SK-N-SH (cell line): ENCODE data around the gene KIAA1549. TPM values are rescaled to one million over a fixed set of nuclear protein-coding genes. Genes with fewer than 3 reads are reported as not detected.

Experiments
- CTCF ChIA-PET: fragments of 300-600, 350-600 bp; formaldehyde crosslinking; extraction: SDS; loops from one replicate; lab custom pipeline; 2021; lab: Yijun Ruan, JAX
- POLR2A ChIA-PET: fragments of 350-600 bp; sonication (Branson Sonifier 250); formaldehyde crosslinking; extraction: SDS; loops from one replicate; lab custom pipeline; 2020; ENCODE audit warnings: antibody characterized with exemption, inconsistent platforms; lab: Yijun Ruan, JAX
- DNase-seq: peaks from one replicate; pipeline ENCODE4 v3.0.0; 2012
- H2AFZ ChIP-seq: fragments of 200-600 bp; sonication (generic); 2 replicates; pipeline ENCODE4 v1.8.1; 2016; ENCODE audit warnings: antibody characterized with exemption, mild to moderate bottlenecking, low read depth
- H3F3A ChIP-seq: fragments of 200-600 bp; sonication (generic); replicated peaks from 2 replicates; pipeline ENCODE3; 2016; ENCODE audit warnings: antibody characterized with exemption, mild to moderate bottlenecking; ENCODE audit not compliant: insufficient read depth
- H3K27ac ChIP-seq, 2 experiments: fragments of 200-500 bp in 1 of 2; fragments of 200-600 bp in 1 of 2; sonication (Bioruptor generic) in 1 of 2; sonication (generic), shearing (Covaris generic) in 1 of 2; 2 replicates each; pipeline versions ENCODE4 v1.5.1 to v1.6.1; 2014 to 2016; ENCODE audit warnings: low read depth in 2 of 2, inconsistent platforms in 1 of 2, low read length in 1 of 2, mild to moderate bottlenecking in 1 of 2, mixed read lengths in 1 of 2
- H3K27me3 ChIP-seq: fragments of 200-600 bp; sonication (generic), shearing (Covaris generic); 2 replicates; pipeline ENCODE4 v1.6.1; 2016; ENCODE audit warnings: mixed run types; ENCODE audit not compliant: insufficient read depth
- H3K36me3 ChIP-seq, 2 experiments: fragments of 200-500 bp in 1 of 2; fragments of 200-600 bp in 1 of 2; sonication (Bioruptor generic) in 1 of 2; sonication (generic) in 1 of 2; replicated peaks in 1 of 2; 2 replicates each; pipeline versions ENCODE3 to v1.5.1; 2014 to 2016; ENCODE audit warnings: low read length in 1 of 2, mild to moderate bottlenecking in 1 of 2; ENCODE audit not compliant: insufficient read depth in 2 of 2, control insufficient read depth in 1 of 2
- H3K4me1 ChIP-seq, 2 experiments: fragments of 200-500 bp in 1 of 2; fragments of 200-600 bp in 1 of 2; sonication (Bioruptor generic) in 1 of 2; sonication (generic), shearing (Covaris generic) in 1 of 2; 2 replicates each; pipeline versions ENCODE4 v1.5.1 to v1.6.1; 2014 to 2016; ENCODE audit warnings: low read depth in 1 of 2, low read length in 1 of 2, mixed run types in 1 of 2; ENCODE audit not compliant: insufficient read depth in 2 of 2, control insufficient read depth in 1 of 2
- H3K4me2 ChIP-seq: fragments of 200-600 bp; sonication (generic), shearing (Covaris generic); 2 replicates; pipeline ENCODE4 v1.6.1; 2017; ENCODE audit warnings: mixed run types
- H3K4me3 ChIP-seq, 2 experiments: fragments of 200-500 bp in 1 of 2; fragments of 200-600 bp in 1 of 2; sonication (Bioruptor generic) in 1 of 2; sonication (generic), shearing (Covaris generic) in 1 of 2; 2 replicates each; pipeline versions ENCODE4 v1.5.1 to v1.8.1; 2014 to 2016; ENCODE audit warnings: low read depth in 2 of 2, inconsistent platforms in 1 of 2, low read length in 1 of 2, mild to moderate bottlenecking in 1 of 2, mixed read lengths in 1 of 2, moderate library complexity in 1 of 2
- H3K79me2 ChIP-seq: fragments of 200-600 bp; sonication (generic); 2 replicates; pipeline ENCODE4 v1.8.1; 2017; ENCODE audit warnings: mild to moderate bottlenecking; ENCODE audit not compliant: insufficient read depth
- H3K9ac ChIP-seq: fragments of 200-600 bp; sonication (generic); 2 replicates; pipeline ENCODE4 v1.6.1; 2017; ENCODE audit warnings: mixed run types
- H3K9me2 ChIP-seq: fragments of 200-600 bp; sonication (generic); 2 replicates; pipeline ENCODE4 v1.6.1; 2017; ENCODE audit warnings: mixed run types
- H3K9me3 ChIP-seq: fragments of 200-600 bp; sonication (generic); 2 replicates; pipeline ENCODE4 v1.6.1; 2017; ENCODE audit warnings: mixed run types, mild to moderate bottlenecking, moderate library complexity
- H4K20me1 ChIP-seq: fragments of 200-600 bp; sonication (generic); 2 replicates; pipeline ENCODE4 v1.6.1; 2017; ENCODE audit warnings: mild to moderate bottlenecking, mixed run types; ENCODE audit not compliant: insufficient read depth
- MEF2A ChIP-seq: IDR thresholded peaks from 2 replicates; pipeline ENCODE4 v1.4.0; 2012; ENCODE audit warnings: low read depth, borderline replicate concordance
- NFIC ChIP-seq: IDR thresholded peaks from 2 replicates; pipeline ENCODE4 v1.4.0; 2012; ENCODE audit warnings: borderline replicate concordance
- NRF1 ChIP-seq: IDR thresholded peaks from 2 replicates; pipeline ENCODE4 v1.6.1; 2012; ENCODE audit warnings: low read depth, mild to moderate bottlenecking, low read length
- RCOR1 ChIP-seq: fragments of 150-350 bp; IDR thresholded peaks from 2 replicates; pipeline ENCODE4 v1.6.1; 2017; ENCODE audit warnings: antibody characterized with exemption, low read length
- RFX5 ChIP-seq: IDR thresholded peaks from 2 replicates; pipeline ENCODE4 v1.6.1; 2012; ENCODE audit warnings: mild to moderate bottlenecking, improper control_type of control experiment, low read length
- SIN3A ChIP-seq: IDR thresholded peaks from 2 replicates; pipeline ENCODE4 v1.6.1; 2012; ENCODE audit warnings: low read depth, mild to moderate bottlenecking, low read length, moderate library complexity, borderline replicate concordance
- SMC3 ChIP-seq: IDR thresholded peaks from 2 replicates; pipeline ENCODE4 v1.6.1; 2012; ENCODE audit warnings: low read depth, low read length, improper control_type of control experiment
- TAF1 ChIP-seq: IDR thresholded peaks from 2 replicates; pipeline ENCODE4 v1.6.1; 2012; ENCODE audit warnings: low read depth, mild to moderate bottlenecking, low read length, moderate library complexity, borderline replicate concordance
- TCF12 ChIP-seq: IDR thresholded peaks from 2 replicates; pipeline ENCODE4 v1.4.0; 2012
- WGBS: methylation state at CpG from one replicate; pipeline ENCODE4 v1.1.6; 2017; ENCODE audit warnings: low lambda C conversion rate; 5-methylcytosine and 5-hydroxymethylcytosine counted together
- polyA plus RNA-seq, 3 experiments: library from polyadenylated mRNA; depleted of rRNA; stranded (reverse); fragments of >200 nt; gene quantifications; 2 replicates each; pipeline ENCODE4 v1.2.3, GENCODE V29; 2012
- TF ChIP-seq, protein P1 (sequence below): fragments of 200-600 bp; sonication (generic); IDR thresholded peaks from 2 replicates; pipeline ENCODE4 v1.6.1; 2017; ENCODE audit warnings: antibody characterized with exemption, mild to moderate bottlenecking, moderate library complexity
- TF ChIP-seq, protein P2 (sequence below): IDR thresholded peaks from 2 replicates; pipeline ENCODE4; 2012
- TF ChIP-seq, protein P3 (sequence below): IDR thresholded peaks from 2 replicates; pipeline ENCODE4 v1.6.1; 2012; ENCODE audit warnings: mild to moderate bottlenecking, low read depth, low read length, moderate library complexity
- TF ChIP-seq, protein P4 (sequence below): fragments of 150-350 bp; IDR thresholded peaks from 2 replicates; pipeline ENCODE4 v1.6.1; 2016; ENCODE audit warnings: mild to moderate bottlenecking, low read depth, low read length
- TF ChIP-seq, protein P5 (sequence below): IDR thresholded peaks from 2 replicates; pipeline ENCODE4 v1.4.0; 2012; ENCODE audit warnings: low read depth, borderline replicate concordance

The KIAA1549 gene
- polyA plus RNA-seq, 1 of the 3 experiments (the other 2 are of a cell fraction) = 3.6 TPM

DNA sequence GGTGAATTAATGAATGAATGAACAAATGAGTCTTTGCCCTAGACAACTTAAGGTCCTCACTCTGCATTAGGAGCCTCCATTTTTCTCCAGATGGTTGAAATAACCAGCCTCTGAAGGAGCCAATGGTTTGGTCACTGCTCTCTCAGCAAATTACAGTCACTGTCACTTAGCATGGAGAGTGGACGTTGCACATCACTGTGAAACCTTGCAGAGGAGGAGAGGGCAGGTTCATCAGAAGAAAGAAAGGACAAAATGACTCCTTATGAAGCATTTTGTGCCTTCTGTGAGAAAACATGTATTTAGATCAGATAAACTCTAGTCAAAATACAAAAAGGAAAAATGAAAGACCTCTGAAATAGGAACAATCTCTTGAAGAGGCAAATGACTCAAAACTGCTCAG is 176.6 kb downstream of the KIAA1549 start:
- no peak overlapping the region for H2AFZ ChIP-seq
- H3K9ac ChIP-seq = no peak overlapping the region
- CTCF ChIA-PET = no interaction called here
- no peak overlapping the region for H3K4me2 ChIP-seq
- POLR2A ChIA-PET = no interaction called here
- H3K4me1 ChIP-seq = no peaks in the 10 kb centered on the region
- no peaks in the 10 kb centered on the region for H3K36me3 ChIP-seq
- no peaks in the 10 kb centered on the region for H3K9me2 ChIP-seq
- 0% methylated on average over 1 of the region's 1 CpG for WGBS
- DNase-seq = no peak
- H3K27me3 ChIP-seq = no peaks in the 10 kb centered on the region
- no peak for TF ChIP-seq SIN3A
- TF ChIP-seq, protein P1, sequence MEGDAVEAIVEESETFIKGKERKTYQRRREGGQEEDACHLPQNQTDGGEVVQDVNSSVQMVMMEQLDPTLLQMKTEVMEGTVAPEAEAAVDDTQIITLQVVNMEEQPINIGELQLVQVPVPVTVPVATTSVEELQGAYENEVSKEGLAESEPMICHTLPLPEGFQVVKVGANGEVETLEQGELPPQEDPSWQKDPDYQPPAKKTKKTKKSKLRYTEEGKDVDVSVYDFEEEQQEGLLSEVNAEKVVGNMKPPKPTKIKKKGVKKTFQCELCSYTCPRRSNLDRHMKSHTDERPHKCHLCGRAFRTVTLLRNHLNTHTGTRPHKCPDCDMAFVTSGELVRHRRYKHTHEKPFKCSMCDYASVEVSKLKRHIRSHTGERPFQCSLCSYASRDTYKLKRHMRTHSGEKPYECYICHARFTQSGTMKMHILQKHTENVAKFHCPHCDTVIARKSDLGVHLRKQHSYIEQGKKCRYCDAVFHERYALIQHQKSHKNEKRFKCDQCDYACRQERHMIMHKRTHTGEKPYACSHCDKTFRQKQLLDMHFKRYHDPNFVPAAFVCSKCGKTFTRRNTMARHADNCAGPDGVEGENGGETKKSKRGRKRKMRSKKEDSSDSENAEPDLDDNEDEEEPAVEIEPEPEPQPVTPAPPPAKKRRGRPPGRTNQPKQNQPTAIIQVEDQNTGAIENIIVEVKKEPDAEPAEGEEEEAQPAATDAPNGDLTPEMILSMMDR = no peak
- TF ChIP-seq, protein P2, sequence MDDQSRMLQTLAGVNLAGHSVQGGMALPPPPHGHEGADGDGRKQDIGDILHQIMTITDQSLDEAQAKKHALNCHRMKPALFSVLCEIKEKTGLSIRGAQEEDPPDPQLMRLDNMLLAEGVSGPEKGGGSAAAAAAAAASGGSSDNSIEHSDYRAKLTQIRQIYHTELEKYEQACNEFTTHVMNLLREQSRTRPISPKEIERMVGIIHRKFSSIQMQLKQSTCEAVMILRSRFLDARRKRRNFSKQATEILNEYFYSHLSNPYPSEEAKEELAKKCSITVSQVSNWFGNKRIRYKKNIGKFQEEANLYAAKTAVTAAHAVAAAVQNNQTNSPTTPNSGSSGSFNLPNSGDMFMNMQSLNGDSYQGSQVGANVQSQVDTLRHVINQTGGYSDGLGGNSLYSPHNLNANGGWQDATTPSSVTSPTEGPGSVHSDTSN = no peak
- TF ChIP-seq NRF1 = no peak
- no peak for TF ChIP-seq NFIC
- TF ChIP-seq, all 33 proteins: peak for 0
- no peak overlapping the region for H3K27ac ChIP-seq
- no peaks in the 10 kb centered on the region for H3K79me2 ChIP-seq
- no peak overlapping the region for H3K4me3 ChIP-seq
- H3K9me3 ChIP-seq = no peaks in the 10 kb centered on the region
- H3F3A ChIP-seq = no peaks in the 10 kb centered on the region
- no peaks in the 10 kb centered on the region for H4K20me1 ChIP-seq

DNA sequence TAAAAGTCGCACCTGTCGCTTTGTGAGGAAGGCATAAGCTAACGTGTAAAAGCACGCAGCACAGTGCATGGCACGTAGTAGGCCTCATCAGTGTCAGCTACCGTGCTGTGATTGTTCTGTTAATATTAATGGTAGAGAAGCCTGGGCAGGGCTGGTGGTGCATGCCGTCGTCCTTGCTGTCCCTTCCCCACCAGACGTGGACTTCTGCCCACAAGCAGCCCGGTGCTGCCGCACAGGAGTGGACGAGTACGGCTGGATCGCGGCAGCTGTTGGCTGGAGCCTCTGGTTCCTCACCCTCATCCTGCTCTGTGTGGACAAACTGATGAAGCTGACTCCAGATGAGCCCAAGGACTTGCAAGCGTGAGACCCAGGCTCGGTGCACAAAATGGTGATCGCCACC is 178.5 kb downstream of the KIAA1549 start:
- no peak overlapping the region for H3K9ac ChIP-seq
- no peaks in the 10 kb centered on the region for H3F3A ChIP-seq
- no peak overlapping the region for H3K27ac ChIP-seq
- no peaks in the 10 kb centered on the region for H4K20me1 ChIP-seq
- no peak overlapping the region for H2AFZ ChIP-seq
- POLR2A ChIA-PET = no interaction called here
- H3K4me2 ChIP-seq = no peak overlapping the region
- H3K4me1 ChIP-seq = no peaks in the 10 kb centered on the region
- no peaks in the 10 kb centered on the region for H3K36me3 ChIP-seq
- DNase-seq = no peak
- TF ChIP-seq, protein P3, sequence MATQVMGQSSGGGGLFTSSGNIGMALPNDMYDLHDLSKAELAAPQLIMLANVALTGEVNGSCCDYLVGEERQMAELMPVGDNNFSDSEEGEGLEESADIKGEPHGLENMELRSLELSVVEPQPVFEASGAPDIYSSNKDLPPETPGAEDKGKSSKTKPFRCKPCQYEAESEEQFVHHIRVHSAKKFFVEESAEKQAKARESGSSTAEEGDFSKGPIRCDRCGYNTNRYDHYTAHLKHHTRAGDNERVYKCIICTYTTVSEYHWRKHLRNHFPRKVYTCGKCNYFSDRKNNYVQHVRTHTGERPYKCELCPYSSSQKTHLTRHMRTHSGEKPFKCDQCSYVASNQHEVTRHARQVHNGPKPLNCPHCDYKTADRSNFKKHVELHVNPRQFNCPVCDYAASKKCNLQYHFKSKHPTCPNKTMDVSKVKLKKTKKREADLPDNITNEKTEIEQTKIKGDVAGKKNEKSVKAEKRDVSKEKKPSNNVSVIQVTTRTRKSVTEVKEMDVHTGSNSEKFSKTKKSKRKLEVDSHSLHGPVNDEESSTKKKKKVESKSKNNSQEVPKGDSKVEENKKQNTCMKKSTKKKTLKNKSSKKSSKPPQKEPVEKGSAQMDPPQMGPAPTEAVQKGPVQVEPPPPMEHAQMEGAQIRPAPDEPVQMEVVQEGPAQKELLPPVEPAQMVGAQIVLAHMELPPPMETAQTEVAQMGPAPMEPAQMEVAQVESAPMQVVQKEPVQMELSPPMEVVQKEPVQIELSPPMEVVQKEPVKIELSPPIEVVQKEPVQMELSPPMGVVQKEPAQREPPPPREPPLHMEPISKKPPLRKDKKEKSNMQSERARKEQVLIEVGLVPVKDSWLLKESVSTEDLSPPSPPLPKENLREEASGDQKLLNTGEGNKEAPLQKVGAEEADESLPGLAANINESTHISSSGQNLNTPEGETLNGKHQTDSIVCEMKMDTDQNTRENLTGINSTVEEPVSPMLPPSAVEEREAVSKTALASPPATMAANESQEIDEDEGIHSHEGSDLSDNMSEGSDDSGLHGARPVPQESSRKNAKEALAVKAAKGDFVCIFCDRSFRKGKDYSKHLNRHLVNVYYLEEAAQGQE = no peak
- no peak for TF ChIP-seq NFIC
- TF ChIP-seq, protein P1 = no peak
- no peak for TF ChIP-seq RFX5
- TF ChIP-seq RCOR1 = no peak
- TF ChIP-seq SIN3A = no peak
- TF ChIP-seq TCF12 = no peak
- no peak for TF ChIP-seq TAF1
- no peak for TF ChIP-seq MEF2A
- TF ChIP-seq SMC3 = no peak
- TF ChIP-seq, protein P4, sequence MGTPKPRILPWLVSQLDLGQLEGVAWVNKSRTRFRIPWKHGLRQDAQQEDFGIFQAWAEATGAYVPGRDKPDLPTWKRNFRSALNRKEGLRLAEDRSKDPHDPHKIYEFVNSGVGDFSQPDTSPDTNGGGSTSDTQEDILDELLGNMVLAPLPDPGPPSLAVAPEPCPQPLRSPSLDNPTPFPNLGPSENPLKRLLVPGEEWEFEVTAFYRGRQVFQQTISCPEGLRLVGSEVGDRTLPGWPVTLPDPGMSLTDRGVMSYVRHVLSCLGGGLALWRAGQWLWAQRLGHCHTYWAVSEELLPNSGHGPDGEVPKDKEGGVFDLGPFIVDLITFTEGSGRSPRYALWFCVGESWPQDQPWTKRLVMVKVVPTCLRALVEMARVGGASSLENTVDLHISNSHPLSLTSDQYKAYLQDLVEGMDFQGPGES = no peak
- TF ChIP-seq, protein P5, sequence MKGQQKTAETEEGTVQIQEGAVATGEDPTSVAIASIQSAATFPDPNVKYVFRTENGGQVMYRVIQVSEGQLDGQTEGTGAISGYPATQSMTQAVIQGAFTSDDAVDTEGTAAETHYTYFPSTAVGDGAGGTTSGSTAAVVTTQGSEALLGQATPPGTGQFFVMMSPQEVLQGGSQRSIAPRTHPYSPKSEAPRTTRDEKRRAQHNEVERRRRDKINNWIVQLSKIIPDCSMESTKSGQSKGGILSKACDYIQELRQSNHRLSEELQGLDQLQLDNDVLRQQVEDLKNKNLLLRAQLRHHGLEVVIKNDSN = no peak
- TF ChIP-seq, all 33 proteins: peak for 0
- Histone ChIP-seq H3K9me2 (no peaks in the 10 kb centered on the region), H3K79me2 (no peaks in the 10 kb centered on the region), H3K27me3 (no peaks in the 10 kb centered on the region), H3K9me3 (no peaks in the 10 kb centered on the region), H3K4me3 (no peak overlapping the region)
- CTCF ChIA-PET = interaction anchor here (0.7 kb wide), 2 partner anchors 12 to 18 kb away, joined by 3 read pairs; no protein-coding TSS in a partner anchor
- 64% methylated on average over 17 of the region's 18 CpGs for WGBS
